HG03039 (cell line): Measurements from ENCODE around the gene MICAL3.
"Not testable (repeated sequence)": the region's sequence is repeated elsewhere in the genome, so short reads cannot be mapped to it uniquely, and the experiment has no call there.

Experiments
- ATAC-seq: cut with Tn5 transposase; IDR thresholded peaks from one replicate; pipeline ENCODE4 v1.9.1; 2021; ENCODE audit warnings: mild to moderate bottlenecking, moderate library complexity; ENCODE audit not compliant: unreplicated experiment

MICAL3 gene

DNA sequence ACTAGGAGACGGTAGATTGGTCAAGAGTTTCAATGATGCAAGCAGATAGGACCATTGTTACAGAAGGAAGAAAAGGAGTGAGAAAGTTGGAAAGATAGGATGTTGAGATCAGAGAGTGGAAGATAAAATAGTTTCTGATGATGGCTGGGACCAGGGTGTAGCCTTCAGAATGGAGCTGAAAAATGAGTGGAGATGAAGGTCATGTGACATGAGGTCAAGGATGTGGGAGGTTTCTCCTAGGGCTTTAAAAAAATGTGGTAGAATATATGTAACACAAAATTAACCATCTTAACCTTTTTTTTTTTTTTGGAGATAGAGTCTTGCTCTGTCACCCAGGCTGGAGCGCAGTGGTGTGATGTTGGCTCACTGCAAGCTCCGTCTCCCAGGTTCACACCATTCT lies 35.1 kb upstream of the MICAL3 start:
- ATAC-seq: no peak

DNA sequence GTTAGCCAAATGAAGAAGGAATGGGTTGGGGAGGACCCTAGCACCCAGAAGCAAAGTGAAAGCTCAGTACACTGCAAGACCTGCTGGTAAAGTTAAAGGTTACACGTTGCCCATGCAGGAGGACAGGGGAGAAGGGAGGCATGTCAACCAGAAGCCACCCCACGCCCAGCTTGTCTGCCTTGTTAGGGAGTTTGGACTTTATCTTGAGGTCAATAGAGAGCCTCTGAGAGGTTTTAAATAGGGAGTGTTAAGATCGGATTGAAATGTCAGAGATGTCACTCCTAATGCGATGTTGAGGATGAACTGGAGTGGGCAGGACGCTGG lies 34.7 kb upstream of the MICAL3 start:
- ATAC-seq: no peak

DNA sequence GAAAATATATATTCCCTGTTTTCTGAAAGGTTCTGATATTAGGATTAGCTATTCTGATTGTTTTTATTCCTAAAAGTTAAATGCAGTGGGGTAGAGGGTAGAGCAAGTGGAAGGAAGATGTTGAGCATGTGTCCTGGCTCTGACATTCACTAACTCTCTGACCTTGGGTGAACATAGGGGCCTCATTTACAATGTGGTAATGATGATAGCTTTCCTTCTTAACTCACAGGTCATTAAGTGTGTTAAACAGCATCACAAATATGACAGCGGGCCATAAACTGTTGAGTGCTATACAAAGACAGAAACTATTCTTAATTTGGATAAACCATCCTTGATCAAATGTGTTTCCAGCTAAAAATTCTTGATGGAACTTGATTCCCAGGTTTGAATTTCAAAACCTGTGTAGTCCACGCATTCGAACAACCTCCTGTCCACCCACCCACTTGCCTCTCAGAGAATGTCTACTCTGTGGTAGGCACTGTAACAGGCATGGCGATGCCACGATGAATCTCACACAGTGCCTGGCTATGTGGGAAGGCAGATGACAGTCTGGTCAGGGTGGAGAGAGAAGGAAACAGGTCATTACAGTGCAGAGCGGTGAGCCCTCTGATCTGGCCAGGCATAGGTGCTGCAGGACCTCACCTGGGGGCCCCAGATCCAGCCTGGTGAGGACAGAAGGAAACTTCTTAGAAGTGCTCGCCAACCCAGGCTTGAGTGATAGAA lies 34.2 kb upstream of the MICAL3 start:
- no peak for ATAC-seq

DNA sequence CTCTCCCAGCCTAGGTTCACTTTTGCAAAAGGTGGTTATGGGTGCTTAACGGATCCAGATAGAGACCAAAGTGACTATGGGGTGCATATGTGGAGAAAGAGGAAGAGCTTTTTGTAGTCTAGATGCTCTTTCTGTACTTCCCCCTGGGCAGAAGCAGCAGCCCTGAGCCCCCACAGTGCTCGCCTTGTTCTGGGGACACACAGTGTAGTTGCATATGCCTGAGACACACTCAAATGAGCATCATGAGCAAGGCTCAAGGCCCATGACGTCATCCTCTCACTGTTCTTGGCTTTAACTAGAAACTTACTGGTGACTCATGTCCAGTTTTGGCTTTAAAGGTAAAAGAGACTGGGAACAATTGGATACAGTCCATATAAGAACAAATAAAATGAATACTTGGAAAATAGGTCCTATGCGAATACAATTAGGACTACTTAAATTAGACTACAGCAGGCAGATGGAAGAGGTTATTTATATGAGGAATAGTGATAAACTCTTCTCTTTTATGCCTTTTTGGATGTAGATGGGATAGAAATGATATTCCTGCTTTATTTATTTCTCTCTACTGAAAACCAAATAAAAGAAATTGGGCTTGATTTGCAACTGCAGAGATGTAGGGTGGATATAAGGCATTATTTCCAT lies 33.3 kb upstream of the MICAL3 start:
- peak; percentile 44 for ATAC-seq

DNA sequence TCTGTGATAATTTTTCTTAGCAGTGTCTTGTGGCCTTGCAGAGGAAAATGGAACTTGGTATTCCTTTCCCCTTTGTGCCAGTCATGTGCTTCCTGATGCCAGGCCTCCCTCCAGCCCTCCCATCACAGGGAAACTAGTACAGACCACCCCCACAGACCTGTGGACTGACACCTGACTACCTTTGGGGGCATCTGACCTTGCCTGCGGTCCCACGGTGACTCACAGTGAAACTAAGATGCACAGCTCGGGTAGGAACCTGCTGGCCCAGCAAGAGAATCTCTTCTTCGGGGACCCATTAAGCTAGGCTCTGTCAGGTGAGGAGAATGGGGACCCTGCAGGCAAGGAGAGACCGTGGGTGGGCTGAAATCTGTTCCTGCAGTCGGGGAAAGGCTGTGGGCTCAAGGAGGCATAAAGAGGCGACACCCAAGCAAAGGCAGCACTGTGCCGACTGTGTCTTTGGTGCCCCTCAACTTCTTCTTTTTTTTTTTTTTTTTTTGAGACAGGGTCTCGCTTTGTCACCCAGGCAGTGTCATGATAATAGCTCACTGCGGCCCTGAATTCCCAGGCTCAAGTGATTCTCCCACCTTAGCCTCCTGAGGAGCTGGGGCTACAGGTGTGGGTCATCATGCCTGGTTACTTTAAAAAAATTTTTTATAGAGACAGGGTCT lies 32.6 kb upstream of the MICAL3 start:
- ATAC-seq: no peak

DNA sequence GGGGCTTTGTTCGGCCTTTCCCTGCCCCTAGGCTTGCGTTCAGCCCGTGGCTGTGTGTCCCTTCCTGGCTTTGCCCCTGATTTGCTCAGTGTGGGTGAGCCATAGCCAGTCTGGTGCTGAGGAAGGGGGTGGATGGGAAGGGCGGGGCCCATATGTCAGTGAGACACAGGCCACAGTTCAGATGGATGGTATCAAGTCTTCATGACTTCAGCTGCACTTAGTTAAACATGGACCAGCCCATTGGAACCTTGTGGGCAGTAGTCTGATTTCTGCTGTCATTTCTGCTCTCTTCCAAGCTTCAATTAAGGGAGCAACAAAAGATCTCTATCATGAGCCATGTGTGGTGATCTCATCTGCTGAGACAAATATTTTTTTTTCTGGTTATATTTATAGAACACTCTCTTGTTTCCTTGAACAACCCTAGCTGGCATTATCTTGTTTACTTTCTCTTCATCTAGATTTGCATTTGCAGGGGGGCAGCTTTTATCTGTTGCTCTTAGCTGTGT lies 31.9 kb upstream of the MICAL3 start:
- ATAC-seq: no peak

DNA sequence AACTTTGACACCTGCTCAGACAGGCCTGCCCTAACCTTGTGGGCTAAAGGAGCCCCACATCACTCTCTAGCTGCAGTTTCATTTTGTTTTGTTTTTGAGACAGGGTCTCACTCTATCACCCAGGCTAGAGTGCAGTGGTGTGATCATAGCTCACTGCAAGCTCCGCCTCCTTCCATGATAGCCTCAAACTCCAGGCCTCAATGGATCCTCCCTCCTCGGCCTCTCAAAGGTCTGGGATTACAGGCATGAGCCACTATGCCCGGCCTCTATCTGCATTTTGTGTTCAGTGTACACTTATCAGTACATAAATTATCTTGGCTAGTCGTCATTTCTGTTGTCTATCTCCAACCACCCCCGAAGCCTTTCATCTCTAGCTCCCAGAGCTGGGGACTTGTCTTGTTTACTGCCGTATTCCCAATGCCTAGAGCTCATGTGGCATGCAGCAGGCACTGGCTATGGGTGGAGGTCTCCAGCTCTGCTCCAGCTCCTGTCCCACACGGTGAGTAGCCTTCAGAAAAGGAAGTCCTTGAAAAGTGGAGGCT lies 31.3 kb upstream of the MICAL3 start:
- ATAC-seq: no peak

DNA sequence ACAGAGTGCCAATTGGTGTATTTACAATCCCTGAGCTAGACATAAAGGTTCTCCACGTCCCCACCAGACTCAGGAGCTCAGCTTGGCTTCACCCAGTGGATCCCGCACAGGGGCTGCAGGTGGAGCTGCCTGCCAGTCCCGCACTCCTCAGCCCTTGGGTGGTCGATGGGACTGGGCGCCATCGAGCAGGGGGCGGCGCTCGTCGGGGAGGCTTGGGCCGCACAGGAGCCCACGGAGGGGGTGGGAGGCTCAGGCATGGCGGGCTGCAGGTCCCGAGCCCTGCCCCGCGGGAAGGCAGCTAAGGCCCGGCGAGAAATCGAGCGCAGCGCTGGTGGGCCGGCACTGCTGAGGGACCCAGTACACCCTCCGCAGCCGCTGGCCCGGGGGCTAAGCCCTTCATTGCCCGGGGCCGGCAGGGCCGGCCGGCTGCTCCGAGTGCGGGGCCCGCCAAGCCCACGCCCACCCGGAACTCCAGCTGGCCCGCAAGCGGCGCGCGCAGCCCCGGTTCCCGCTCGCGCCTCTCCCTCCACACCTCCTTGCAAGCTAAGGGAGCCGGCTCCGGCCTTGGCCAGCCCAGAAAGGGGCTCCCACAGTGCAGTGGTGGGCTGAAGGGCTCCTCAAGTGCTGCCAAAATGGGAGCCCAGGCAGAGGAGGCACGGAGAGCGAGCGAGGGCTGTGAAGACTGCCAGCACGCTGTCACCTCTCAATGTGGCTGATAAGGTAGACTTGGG lies 29.0 kb upstream of the MICAL3 start:
- ATAC-seq: not testable (repeated sequence)

DNA sequence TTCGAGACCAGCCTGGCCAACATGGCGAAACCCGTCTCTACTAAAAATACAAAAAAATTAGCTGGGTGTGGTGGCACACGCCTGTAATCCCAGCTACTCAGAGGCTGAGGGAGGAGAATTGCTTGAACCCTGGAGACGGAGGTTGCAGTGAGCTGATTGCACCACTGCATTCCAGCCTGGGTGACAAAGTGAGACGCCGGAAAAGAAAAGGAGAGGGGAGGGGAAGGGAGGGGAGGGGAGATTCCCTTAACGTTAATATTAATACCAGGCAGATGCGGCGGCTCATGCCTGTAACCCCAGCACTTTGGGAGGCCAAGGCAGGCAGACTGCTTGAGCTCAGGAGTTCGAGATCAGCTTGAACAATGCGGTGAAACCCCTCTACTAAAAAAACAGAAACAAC lies 26.8 kb upstream of the MICAL3 start:
- not testable (repeated sequence) for ATAC-seq

DNA sequence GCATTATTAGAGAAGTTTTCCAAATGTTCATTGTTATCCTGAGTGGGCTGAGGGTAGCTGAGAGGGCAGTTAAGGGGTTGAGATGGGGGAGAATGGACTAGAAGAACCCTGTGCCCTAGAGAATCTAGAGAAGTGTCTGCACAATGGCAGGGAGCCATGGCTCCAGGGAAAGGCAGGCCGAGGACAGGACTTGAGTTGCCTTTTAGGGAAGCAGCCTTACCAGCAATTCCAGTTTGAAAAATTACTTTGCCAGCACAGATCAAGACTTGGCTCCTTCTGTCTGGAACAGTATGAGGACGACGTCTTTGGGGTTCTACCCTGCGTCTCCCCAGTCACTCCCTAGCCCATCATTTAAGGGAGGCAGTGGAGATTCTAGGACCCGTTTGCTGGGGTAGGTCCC lies 25.7 kb upstream of the MICAL3 start:
- no peak for ATAC-seq

DNA sequence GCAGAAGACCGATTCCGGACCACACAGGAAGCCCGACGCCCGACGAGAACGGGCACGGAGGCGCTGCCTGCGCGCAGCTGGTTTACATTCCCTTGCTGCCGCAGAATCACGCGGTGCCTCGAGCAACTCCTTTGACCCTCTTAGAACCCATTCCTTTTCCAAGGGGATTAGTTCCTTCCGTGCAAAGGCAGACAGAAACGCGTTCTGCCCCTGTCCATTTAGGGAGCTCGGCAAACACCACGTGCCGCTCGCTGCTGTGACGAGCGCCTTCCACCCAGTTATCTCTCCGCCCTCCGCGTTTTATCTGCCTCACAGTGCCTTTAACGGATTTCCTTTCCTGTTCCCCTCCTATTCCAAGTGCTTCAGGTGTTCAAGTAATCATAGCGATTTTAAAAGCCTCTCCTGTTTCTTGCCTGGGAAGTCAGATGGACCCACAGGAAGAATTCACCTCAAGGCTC lies 24.1 kb upstream of the MICAL3 start:
- no peak for ATAC-seq

DNA sequence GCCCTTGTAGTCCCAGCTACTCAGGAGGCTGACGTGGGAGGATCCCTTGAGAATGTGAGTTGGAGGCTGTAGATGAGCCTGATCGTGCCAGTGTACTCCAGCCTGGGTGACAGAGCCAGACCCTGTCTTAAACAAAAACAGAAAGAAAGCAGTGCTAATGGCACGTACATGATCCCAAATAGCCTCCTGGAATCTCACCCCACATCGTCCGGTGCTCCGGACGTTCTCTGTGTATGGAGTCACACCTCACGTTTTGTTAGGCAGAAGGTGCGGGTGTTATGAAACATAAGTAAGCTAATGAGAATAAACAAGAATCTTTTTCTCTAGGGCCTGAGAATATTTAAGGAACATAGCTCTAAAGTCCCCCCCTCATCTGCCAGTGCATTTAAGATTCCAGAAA lies 23.7 kb upstream of the MICAL3 start:
- no peak for ATAC-seq

DNA sequence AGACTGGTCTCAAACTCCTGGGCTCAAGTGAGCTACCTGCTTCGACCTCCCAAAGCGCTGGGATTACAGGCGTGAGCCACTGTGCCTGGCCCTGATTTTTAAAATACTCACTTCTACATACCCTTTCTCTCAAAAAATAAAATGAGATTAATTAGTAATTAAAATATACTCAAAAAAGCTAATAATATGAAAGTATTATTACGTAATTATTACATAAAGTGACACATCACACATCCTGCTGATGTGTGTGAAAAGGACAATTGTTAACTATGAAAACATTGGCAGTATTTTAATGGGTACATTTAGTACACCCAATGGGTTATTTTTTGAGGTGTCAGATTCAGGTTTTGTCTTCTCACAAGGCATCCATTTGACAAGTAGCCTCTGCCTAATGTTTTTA lies 21.4 kb upstream of the MICAL3 start:
- no peak for ATAC-seq

DNA sequence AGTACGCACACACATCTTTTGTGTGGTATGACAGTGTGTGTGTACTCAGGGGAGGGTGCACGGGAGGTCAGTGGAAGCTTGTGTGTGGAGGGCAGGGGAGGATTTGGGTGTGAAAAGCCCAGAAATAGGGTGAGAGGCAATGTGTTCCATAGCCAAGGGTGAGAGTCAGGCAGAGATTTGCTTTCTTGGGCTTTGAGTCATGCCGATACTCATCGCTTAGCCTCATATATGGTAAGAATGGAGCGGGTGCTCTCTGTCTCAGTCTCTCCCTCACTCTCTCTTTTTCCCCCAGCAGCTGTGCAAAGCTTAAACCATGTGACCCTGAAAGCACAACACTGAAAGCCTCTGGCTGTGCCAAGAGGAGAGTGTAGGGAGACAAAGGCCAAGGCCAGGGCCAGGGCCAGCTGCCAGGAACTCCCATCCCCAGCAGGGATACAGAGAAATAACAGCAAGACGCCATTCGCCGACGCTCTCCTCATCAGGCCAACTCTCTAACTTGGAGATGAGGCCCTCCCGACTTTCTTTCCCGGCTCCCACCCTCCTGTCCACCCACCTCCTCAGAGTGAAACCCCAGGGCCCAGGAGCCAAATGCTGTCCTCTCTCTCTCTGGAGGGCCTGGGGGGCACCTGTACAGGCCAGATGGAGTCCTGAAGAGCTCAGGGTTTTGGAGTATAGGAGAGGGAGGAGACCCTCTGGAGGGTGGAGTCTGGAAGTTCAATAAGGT lies 20.3 kb upstream of the MICAL3 start:
- no peak for ATAC-seq

DNA sequence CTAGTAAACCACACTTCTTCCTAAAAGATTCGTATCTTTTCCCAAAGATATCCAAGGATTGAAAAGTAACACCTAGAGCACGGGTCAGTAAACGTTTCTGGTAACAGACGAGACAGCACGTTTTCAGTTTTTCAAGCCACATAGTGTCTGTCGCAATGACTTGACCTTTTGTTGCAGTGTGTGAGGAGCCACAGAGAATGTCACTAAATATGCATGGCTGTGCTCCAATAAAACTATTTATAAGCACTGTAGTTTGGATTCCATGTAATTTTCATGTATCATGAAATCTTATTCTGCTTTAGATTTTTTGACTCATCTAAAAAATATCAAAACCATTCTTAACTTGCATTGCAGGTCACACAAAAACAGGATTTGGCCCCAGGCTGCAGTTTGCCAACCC lies 18.3 kb upstream of the MICAL3 start:
- ATAC-seq: no peak

DNA sequence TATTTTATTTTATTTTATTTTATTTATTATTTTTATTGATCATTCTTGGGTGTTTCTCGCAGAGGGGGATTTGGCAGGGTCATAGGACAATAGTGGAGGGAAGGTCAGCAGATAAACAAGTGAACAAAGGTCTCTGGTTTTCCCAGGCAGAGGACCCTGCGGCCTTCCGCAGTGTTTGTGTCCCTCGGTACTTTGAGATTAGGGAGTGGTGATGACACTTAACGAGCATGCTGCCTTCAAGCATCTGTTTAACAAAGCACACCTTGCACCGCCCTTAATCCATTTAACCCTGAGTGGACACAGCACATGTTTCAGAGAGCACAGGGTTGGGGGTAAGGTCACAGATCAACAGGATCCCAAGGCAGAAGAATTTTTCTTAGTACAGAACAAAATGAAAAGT lies 16.5 kb upstream of the MICAL3 start:
- not testable (repeated sequence) for ATAC-seq

DNA sequence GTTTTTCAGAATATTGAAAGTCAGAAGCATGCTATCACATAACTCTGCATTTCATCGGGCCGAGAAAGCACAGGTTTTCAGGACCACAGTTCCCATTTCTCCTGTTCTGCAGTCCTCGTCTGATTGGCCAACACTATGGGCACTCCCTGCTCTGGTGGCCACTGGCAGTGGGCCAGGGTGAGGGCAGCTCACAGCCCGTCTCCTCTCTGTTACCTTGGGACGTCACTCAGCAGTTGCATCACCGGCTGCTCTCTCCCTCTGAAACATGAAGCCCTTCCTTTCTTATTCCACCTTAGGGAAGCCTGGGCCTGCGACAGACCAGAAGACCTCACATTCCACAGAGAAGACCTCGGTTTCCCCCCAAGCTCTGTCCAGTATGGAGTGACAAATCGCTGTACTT lies 11.4 kb upstream of the MICAL3 start:
- no peak for ATAC-seq

DNA sequence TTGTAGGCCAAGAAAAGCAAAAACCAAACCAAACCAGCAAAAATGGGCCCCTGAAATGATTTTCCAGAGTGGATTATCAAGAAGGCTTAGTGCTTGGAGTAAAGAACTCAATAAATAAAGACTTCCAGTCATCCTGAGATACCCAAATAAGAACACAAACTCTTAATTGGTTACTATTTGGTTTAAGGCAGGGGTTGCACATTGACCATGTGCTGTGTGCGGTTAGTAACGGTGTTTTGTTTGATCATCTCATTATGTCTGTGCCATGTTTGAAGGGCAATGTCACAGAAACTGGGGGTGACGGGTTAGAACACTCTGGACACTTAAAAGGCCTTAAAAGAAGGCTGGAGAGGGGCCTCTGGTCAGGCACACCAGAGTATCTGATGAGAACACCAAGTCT lies 9.7 kb upstream of the MICAL3 start:
- ATAC-seq: no peak

DNA sequence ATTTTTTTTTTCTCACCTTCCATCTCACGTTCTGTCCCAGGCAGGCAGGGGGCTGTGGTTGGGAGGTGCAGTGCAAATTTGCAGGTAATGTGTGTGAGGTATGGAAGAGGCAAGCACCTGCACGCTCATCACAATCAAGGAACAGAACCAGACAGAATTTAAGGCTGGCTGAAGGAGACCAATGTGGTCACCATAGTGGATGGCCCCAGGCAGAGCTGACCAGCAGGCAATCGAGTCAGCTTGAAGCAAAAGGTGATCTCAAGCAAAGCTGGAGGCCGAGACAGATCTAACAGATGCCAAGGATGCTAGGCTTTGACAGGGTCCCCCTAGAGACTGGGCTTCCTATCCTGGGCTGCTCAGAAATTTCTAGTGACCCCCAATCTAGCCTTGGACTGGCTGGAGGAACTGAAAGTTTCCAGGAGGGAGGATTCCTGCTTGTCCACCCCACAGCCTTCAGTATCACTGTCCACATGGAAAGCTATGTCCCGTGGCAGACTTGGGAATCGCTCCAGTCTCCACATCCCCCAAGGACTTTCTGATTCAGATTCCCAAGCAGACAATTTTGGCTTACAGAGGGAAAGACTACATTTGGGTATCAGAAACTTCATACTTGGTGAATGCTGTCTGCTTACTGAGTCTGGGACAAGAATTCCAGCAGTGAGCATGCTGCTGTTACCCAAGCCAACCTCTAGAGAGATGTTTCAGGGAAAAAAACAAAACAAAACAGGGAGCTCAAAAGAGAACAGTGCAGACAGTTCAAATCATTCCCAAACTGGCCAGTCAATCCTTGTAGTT lies 9.0 kb upstream of the MICAL3 start:
- ATAC-seq: no peak
